Panc1 (cell line): Measurements from ENCODE around the gene NELFCD. TPM values are rescaled to one million over a fixed set of nuclear protein-coding genes. Genes with fewer than 3 reads are reported as not detected.

Experiments used
- ATAC-seq: fragments of 200-7000 bp; cut with Tn5 transposase; 2 replicates; pipeline ENCODE4 v1.9.1; 2020; ENCODE audit warnings: mild to moderate bottlenecking, moderate library complexity
- BruUV-seq: library from RNA; stranded (reverse); fragments of 400-500 nt; replicated peaks from 2 replicates; lab custom pipeline; 2021; lab: Mats Ljungman, UMichigan
- CTCF ChIA-PET: fragments of 300-600 bp; sonication (Branson Sonifier 250); formaldehyde crosslinking; loops from one replicate; lab custom pipeline; 2022; ENCODE audit warnings: antibody characterized with exemption; lab: Charles Lee
- POLR2A ChIA-PET: fragments of 300-600 bp; sonication (Branson Sonifier 250); formaldehyde crosslinking; loops from one replicate; lab custom pipeline; 2022; ENCODE audit warnings: antibody characterized with exemption; lab: Charles Lee
- DNase-seq: peaks from one replicate; pipeline ENCODE4 v3.0.0-alpha.2; 2010; ENCODE audit warnings: low read depth, low spot score
- H3K27ac ChIP-seq: 2 replicates; pipeline ENCODE4 v1.5.1; 2011; ENCODE audit warnings: mild to moderate bottlenecking, low read length, inconsistent platforms
- H3K27me3 ChIP-seq: fragments of 200-500 bp; sonication (Bioruptor generic); 2 replicates; pipeline ENCODE4 v1.6.0; 2014; ENCODE audit warnings: low read length, inconsistent platforms; ENCODE audit not compliant: control insufficient read depth, insufficient read depth
- H3K36me3 ChIP-seq: fragments of 200-500 bp; sonication (Bioruptor generic); 2 replicates; pipeline ENCODE4 v1.5.1; 2014; ENCODE audit warnings: inconsistent platforms, mild to moderate bottlenecking, low read length, moderate library complexity; ENCODE audit not compliant: control insufficient read depth, insufficient read depth
- H3K4me1 ChIP-seq: 2 replicates; pipeline ENCODE4 v1.5.1; 2011; ENCODE audit warnings: inconsistent platforms, mild to moderate bottlenecking, low read length, moderate library complexity; ENCODE audit not compliant: control insufficient read depth, insufficient read depth
- H3K4me3 ChIP-seq, 2 experiments: 2 replicates each; pipeline ENCODE4 v1.5.1; 2011 to 2012; ENCODE audit warnings: low read depth in 2 of 2, low read length in 2 of 2, mild to moderate bottlenecking in 2 of 2, inconsistent platforms in 1 of 2, moderate library complexity in 1 of 2
- H3K9me3 ChIP-seq: fragments of 200-500 bp; sonication (Bioruptor generic); 2 replicates; pipeline ENCODE4 v1.5.1; 2014; ENCODE audit warnings: low read depth, mild to moderate bottlenecking, inconsistent platforms, low read length, moderate library complexity; ENCODE audit not compliant: control insufficient read depth, insufficient read depth
- CTCF ChIP-seq: fragments of 450-650 bp; IDR thresholded peaks from 2 replicates; pipeline ENCODE4 v1.5.1; 2017; ENCODE audit warnings: mild to moderate bottlenecking
- POLR2AphosphoS5 ChIP-seq: IDR thresholded peaks from 2 replicates; pipeline ENCODE4 v1.6.1; 2012; ENCODE audit warnings: mild to moderate bottlenecking, low read depth, low read length, moderate library complexity
- REST ChIP-seq, 2 experiments: IDR thresholded peaks; 2 replicates each; pipeline ENCODE4 v1.6.1; 2011 to 2012; ENCODE audit warnings: low read depth in 2 of 2, control low read depth in 1 of 2, low read length in 1 of 2, mild to moderate bottlenecking in 1 of 2, moderate library complexity in 1 of 2; ENCODE audit not compliant: insufficient read depth in 1 of 2
- SIN3A ChIP-seq: IDR thresholded peaks from 2 replicates; pipeline ENCODE4 v1.6.1; 2012; ENCODE audit warnings: low read depth, mild to moderate bottlenecking, low read length, moderate library complexity, borderline replicate concordance; ENCODE audit not compliant: insufficient read depth
- TCF7L2 ChIP-seq: IDR thresholded peaks from 2 replicates; pipeline ENCODE4 v1.6.1; 2011; ENCODE audit warnings: mild to moderate bottlenecking, low read depth, low read length, inconsistent platforms
- in situ Hi-C: cut with HindIII; loops from 2 replicates; pipeline ENCODE4 v1.10.0; 2016; ENCODE audit warnings: low sequenced_read_pairs, low pct_unique_long_range_greater_than_20kb
- intact Hi-C: fragments of 100-400 bp; cut with micrococcal nuclease; formaldehyde crosslinking; loops from one replicate; pipeline ENCODE4 v1.10.0; 2022; ENCODE audit not compliant: unreplicated experiment
- total RNA-seq: library from RNA; stranded (reverse); gene quantifications from one replicate; pipeline ENCODE4 v1.2.1, GENCODE V29; 2021; ENCODE audit not compliant: unreplicated experiment

NELFCD gene
- total RNA-seq, 1 experiment from 2014 or later: 108 TPM

GRCh38 chr20:59025511-59025910 lies 44.5 kb downstream of the NELFCD start:
- CTCF ChIA-PET: no interaction called here
- BruUV-seq: no TSS peak
- DNase-seq: no peak

GRCh38 chr20:59026904-59027740 lies 46.1 kb downstream of the NELFCD start:
- in situ Hi-C loops (no loop called here), intact Hi-C loops (no loop called here)
- Histone ChIP-seq H3K27me3 (no peaks in the 10 kb centered on the region), H3K27ac (no peak overlapping the region), H3K4me3 (no peak overlapping the region), H3K4me1 (peaks cover 27% of the 10 kb centered on the region), H3K9me3 (no peaks in the 10 kb centered on the region), H3K36me3 (peaks cover 58% of the 10 kb centered on the region)
- ATAC-seq: no peak
- TF ChIP-seq REST (IDR thresholded peaks at IDR 0.05; ENCODE audit: insufficient read depth in 1 of 2, low read depth in 2 of 2, low read length in 1 of 2): no peak
- TF ChIP-seq SIN3A: no peak
- no peak for TF ChIP-seq TCF7L2
- TF ChIP-seq POLR2AphosphoS5: no peak
- TF ChIP-seq CTCF: no peak
- no peak for DNase-seq
- ChIA-PET CTCF (no interaction called here), POLR2A (interaction anchor here (0.7 kb wide), 1 partner anchor 9 kb away, joined by 3 read pairs; no protein-coding TSS in a partner anchor)
- BruUV-seq: no TSS peak

More at GRCh38 chr20:59025511-59025910, 44.5 kb downstream of the NELFCD start:
- Histone ChIP-seq H3K4me1 (peaks cover 21% of the 10 kb centered on the region), H3K27me3 (no peaks in the 10 kb centered on the region), H3K9me3 (no peaks in the 10 kb centered on the region), H3K27ac (no peak overlapping the region), H3K36me3 (peaks cover 52% of the 10 kb centered on the region), H3K4me3 (no peak overlapping the region)
- in situ Hi-C loops (no loop called here), intact Hi-C loops (no loop called here)
- no peak for ATAC-seq
- TF ChIP-seq SIN3A (no peak), TCF7L2 (no peak), REST (IDR thresholded peaks at IDR 0.05; ENCODE audit: insufficient read depth in 1 of 2, low read depth in 2 of 2, low read length in 1 of 2) (no peak), CTCF (no peak)
- POLR2A ChIA-PET: interaction anchor here (0.6 kb wide), 1 partner anchor 70 kb away, joined by 6 read pairs; no protein-coding TSS in a partner anchor
